Uterus (tissue), 2 donors: ENCODE measurements around the gene MEX3D.

Experiments used
- CTCF ChIP-seq, 4 experiments: fragments of 200-600 bp in 2 of 4; fragments of 450-650 bp in 2 of 4; sonication (generic) in 2 of 4; IDR thresholded peaks; one replicate each; pipeline ENCODE4 v1.5.1; 2016 to 2019; ENCODE audit warnings: antibody characterized with exemption in 4 of 4, mild to moderate bottlenecking in 2 of 4, moderate library complexity in 1 of 4
- POLR2A ChIP-seq, 2 donors: fragments of 450-650 bp; IDR thresholded peaks; one replicate each; pipeline ENCODE4 v1.6.1; 2016; ENCODE audit warnings: antibody characterized with exemption in 2 of 2, mild to moderate bottlenecking in 1 of 2, moderate library complexity in 1 of 2

- TF ChIP-seq CTCF (IDR thresholded peaks at IDR 0.05) (peak in 2 of 4 experiments; percentile 28 to 42), POLR2A (IDR thresholded peaks at IDR 0.05) (peak; percentile 48 to 69)
Observed at GRCh38 chr19:1592755-1593500, 24.8 kb upstream of the MEX3D start, which contains the start of gene MBD3.
